ENCODE results near the gene MLYCD. TPM values are rescaled to one million over a fixed set of nuclear protein-coding genes. Genes with fewer than 3 reads are reported as not detected.

The MLYCD gene
- total RNA-seq, 1 donor from 2014 or later: 7.1 TPM

GRCh38 chr16:83917152-83918120, 18.5 kb downstream of the MLYCD start:
- TF ChIP-seq CTCF (conservative IDR thresholded peaks at IDR 0.05): no peak
- Mint-ChIP-seq H3K36me3 (peaks cover 36% of the 10 kb centered on the region), H3K27me3 (no peaks in the 10 kb centered on the region), H3K4me1 (ENCODE audit: unreplicated experiment) (peaks cover 7% of the 10 kb centered on the region), H3K27ac (no peak overlapping the region), H3K4me3 (no peak overlapping the region), H3K9me3 (no peaks in the 10 kb centered on the region)
- no peak for DNase-seq (ENCODE audit: extremely low spot score, unreplicated experiment)

GRCh38 chr16:83920894-83921491, 22.1 kb downstream of the MLYCD start:
- no peak for TF ChIP-seq CTCF (conservative IDR thresholded peaks at IDR 0.05)
- Mint-ChIP-seq H3K4me1 (ENCODE audit: unreplicated experiment) (peaks cover 4% of the 10 kb centered on the region), H3K36me3 (peaks cover 22% of the 10 kb centered on the region), H3K27ac (no peak overlapping the region), H3K9me3 (no peaks in the 10 kb centered on the region), H3K27me3 (no peaks in the 10 kb centered on the region), H3K4me3 (no peak overlapping the region)
- no peak for DNase-seq (ENCODE audit: extremely low spot score, unreplicated experiment)

- no peak overlapping the region for H3K4me3 Mint-ChIP-seq
- H3K27me3 Mint-ChIP-seq: no peaks in the 10 kb centered on the region
- DNase-seq (ENCODE audit: extremely low spot score, unreplicated experiment): no peak
- no peak overlapping the region for H3K27ac Mint-ChIP-seq
- TF ChIP-seq CTCF (conservative IDR thresholded peaks at IDR 0.05): no peak
- peaks cover 10% of the 10 kb centered on the region for H3K36me3 Mint-ChIP-seq
- peaks cover 16% of the 10 kb centered on the region for H3K4me1 Mint-ChIP-seq (ENCODE audit: unreplicated experiment)
- no peaks in the 10 kb centered on the region for H3K9me3 Mint-ChIP-seq
These were observed 24.9 kb downstream of the MLYCD start for GRCh38 chr16:83923581-83924365.

- TF ChIP-seq CTCF (conservative IDR thresholded peaks at IDR 0.05): no peak
- peaks cover 5% of the 10 kb centered on the region for H3K36me3 Mint-ChIP-seq
- H3K9me3 Mint-ChIP-seq: no peaks in the 10 kb centered on the region
- no peak overlapping the region for H3K4me3 Mint-ChIP-seq
- H3K4me1 Mint-ChIP-seq (ENCODE audit: unreplicated experiment): peaks cover 17% of the 10 kb centered on the region
- no peak for DNase-seq (ENCODE audit: extremely low spot score, unreplicated experiment)
- H3K27ac Mint-ChIP-seq: no peak overlapping the region
- no peaks in the 10 kb centered on the region for H3K27me3 Mint-ChIP-seq
These were observed 25.8 kb downstream of the MLYCD start for GRCh38 chr16:83924686-83925085.

GRCh38 chr16:83925095-83925905, 26.4 kb downstream of the MLYCD start:
- no peak for DNase-seq (ENCODE audit: extremely low spot score, unreplicated experiment)
- Mint-ChIP-seq H3K36me3 (peaks cover 5% of the 10 kb centered on the region), H3K9me3 (no peaks in the 10 kb centered on the region), H3K27me3 (no peaks in the 10 kb centered on the region), H3K4me1 (ENCODE audit: unreplicated experiment) (peaks cover 19% of the 10 kb centered on the region), H3K4me3 (no peak overlapping the region), H3K27ac (peak overlapping the region; percentile 64)
- no peak for TF ChIP-seq CTCF (conservative IDR thresholded peaks at IDR 0.05)
